IMR-90 (cell line): ENCODE measurements around the gene SLC22A25. TPM values are rescaled to one million over a fixed set of nuclear protein-coding genes. Genes with fewer than 3 reads are reported as not detected.

Experiments used
- ATAC-seq: fragments of 200-7000 bp; cut with Tn5 transposase; 2 replicates; pipeline ENCODE4 v1.9.1; 2020; ENCODE audit warnings: low read depth, mild to moderate bottlenecking, moderate library complexity
- BruUV-seq: library from RNA; stranded (reverse); fragments of 400-500 nt; replicated peaks from 2 replicates; lab custom pipeline; 2021; lab: Mats Ljungman, UMichigan
- CTCF ChIA-PET: fragments of 300-600 bp; formaldehyde crosslinking; extraction: SDS; loops from one replicate; lab custom pipeline; 2021; ENCODE audit warnings: antibody characterized with exemption; lab: Yijun Ruan, JAX
- POLR2A ChIA-PET: fragments of 300-600 bp; sonication (Branson Sonifier 250); formaldehyde crosslinking; loops from one replicate; lab custom pipeline; 2022; ENCODE audit warnings: antibody characterized with exemption; ENCODE audit not compliant: unreplicated experiment; lab: Charles Lee
- DNase-seq: peaks from one replicate; pipeline ENCODE4 v3.0.0; 2013
- H2AFZ ChIP-seq: replicated peaks from 2 replicates; pipeline ENCODE3; 2013; ENCODE audit warnings: low read length, mild to moderate bottlenecking; ENCODE audit not compliant: poor library complexity
- H2AK5ac ChIP-seq: 2 replicates; pipeline ENCODE4 v1.6.1; 2013; ENCODE audit warnings: low read depth, low read length, inconsistent platforms
- H2AK9ac ChIP-seq: replicated peaks from 2 replicates; pipeline ENCODE3; 2013; ENCODE audit warnings: mild to moderate bottlenecking, low read depth, low read length, moderate library complexity; ENCODE audit not compliant: poor library complexity
- H2BK120ac ChIP-seq: 2 replicates; pipeline ENCODE4 v1.6.1; 2013; ENCODE audit warnings: low read depth, low read length, inconsistent platforms
- H2BK15ac ChIP-seq: 3 replicates; pipeline ENCODE4 v1.6.1; 2013; ENCODE audit warnings: low read depth, low read length, inconsistent platforms
- H2BK20ac ChIP-seq: 2 replicates; pipeline ENCODE4 v1.6.1; 2013; ENCODE audit warnings: low read depth, mild to moderate bottlenecking, inconsistent platforms, low read length, moderate library complexity
- H2BK5ac ChIP-seq: 2 replicates; pipeline ENCODE4 v1.6.1; 2013; ENCODE audit warnings: mild to moderate bottlenecking, low read depth, low read length, inconsistent platforms; ENCODE audit not compliant: poor library complexity, severe bottlenecking
- H3K14ac ChIP-seq: replicated peaks from 2 replicates; pipeline ENCODE4 v1.6.1; 2013; ENCODE audit warnings: low read depth, low read length, inconsistent platforms
- H3K18ac ChIP-seq: 2 replicates; pipeline ENCODE4 v1.6.1; 2013; ENCODE audit warnings: low read depth, low read length, control low read depth
- H3K23ac ChIP-seq: 2 replicates; pipeline ENCODE4 v1.6.1; 2013; ENCODE audit warnings: low read depth, low read length, inconsistent platforms
- H3K27ac ChIP-seq: 2 replicates; pipeline ENCODE4 v1.5.1; 2013; ENCODE audit warnings: mild to moderate bottlenecking, control low read depth, low read length; ENCODE audit not compliant: insufficient read depth
- H3K27me3 ChIP-seq: 2 replicates; pipeline ENCODE4 v1.6.1; 2013; ENCODE audit warnings: low read length; ENCODE audit not compliant: control insufficient read depth, insufficient read depth
- H3K36me3 ChIP-seq: 2 replicates; pipeline ENCODE4 v1.6.1; 2013; ENCODE audit warnings: low read length, mixed read lengths; ENCODE audit not compliant: control insufficient read depth, insufficient read depth
- H3K4ac ChIP-seq: 2 replicates; pipeline ENCODE4 v1.6.1; 2013; ENCODE audit warnings: low read depth, low read length, inconsistent platforms
- H3K4me1 ChIP-seq: 2 replicates; pipeline ENCODE4 v1.6.1; 2013; ENCODE audit warnings: low read length, mixed read lengths; ENCODE audit not compliant: control insufficient read depth, insufficient read depth
- H3K4me2 ChIP-seq: 2 replicates; pipeline ENCODE4 v1.6.1; 2013; ENCODE audit warnings: low read depth, mild to moderate bottlenecking, control low read depth, low read length, moderate library complexity
- H3K4me3 ChIP-seq: 2 replicates; pipeline ENCODE4 v1.5.1; 2013; ENCODE audit warnings: low read depth, mild to moderate bottlenecking, control low read depth, low read length, moderate library complexity; ENCODE audit not compliant: insufficient read depth
- H3K56ac ChIP-seq: 2 replicates; pipeline ENCODE4 v1.6.1; 2013; ENCODE audit warnings: low read length, inconsistent platforms; ENCODE audit not compliant: insufficient read depth; ENCODE audit errors: extremely low read depth
- H3K79me1 ChIP-seq, 2 experiments: 2 replicates each; pipeline ENCODE4 v1.6.1; 2013; ENCODE audit warnings: low read length in 2 of 2, inconsistent platforms in 1 of 2, low read depth in 1 of 2
- H3K9ac ChIP-seq: 2 replicates; pipeline ENCODE4 v1.6.1; 2013; ENCODE audit warnings: low read depth, low read length, control low read depth
- H3K9me1 ChIP-seq: 2 replicates; pipeline ENCODE4 v1.6.1; 2013; ENCODE audit warnings: low read length, inconsistent platforms; ENCODE audit not compliant: insufficient read depth
- H3K9me3 ChIP-seq: 2 replicates; pipeline ENCODE4 v1.6.1; 2013; ENCODE audit warnings: low read length; ENCODE audit not compliant: control insufficient read depth, insufficient read depth
- H4K20me1 ChIP-seq: 2 replicates; pipeline ENCODE4 v1.6.1; 2013; ENCODE audit warnings: low read length, inconsistent platforms; ENCODE audit not compliant: insufficient read depth
- H4K5ac ChIP-seq: 2 replicates; pipeline ENCODE4 v1.6.1; 2013; ENCODE audit warnings: mild to moderate bottlenecking, low read depth, low read length, control low read depth
- H4K8ac ChIP-seq, 2 experiments: 2 replicates each; pipeline ENCODE4 v1.6.1; 2013; ENCODE audit warnings: low read depth in 2 of 2, low read length in 2 of 2, control low read depth in 1 of 2, inconsistent platforms in 1 of 2
- H4K91ac ChIP-seq: 2 replicates; pipeline ENCODE4 v1.6.1; 2013; ENCODE audit warnings: low read depth, low read length, inconsistent platforms; ENCODE audit not compliant: insufficient read depth
- ELK1 ChIP-seq: fragments of 150-350 bp; IDR thresholded peaks from 2 replicates; pipeline ENCODE4 v1.6.1; 2016; ENCODE audit warnings: low read depth, mild to moderate bottlenecking, low read length, moderate library complexity, borderline replicate concordance
- FOS ChIP-seq: fragments of 150-350 bp; IDR thresholded peaks from 2 replicates; pipeline ENCODE4 v1.6.1; 2016; ENCODE audit warnings: low read depth, low read length
- RAD21 ChIP-seq: IDR thresholded peaks from 2 replicates; pipeline ENCODE4 v1.6.1; 2012; ENCODE audit warnings: low read length, improper control_type of control experiment
- USF2 ChIP-seq: fragments of 150-350 bp; IDR thresholded peaks from 2 replicates; pipeline ENCODE4 v1.6.1; 2017; ENCODE audit warnings: mild to moderate bottlenecking, antibody characterized with exemption, low read length, low read depth
- WGBS, 2 experiments: methylation state at CpG; one replicate each; pipeline versions ENCODE4 v1.1.5 to v1.1.7; 2013; ENCODE audit warnings: missing lambda C conversion rate in 2 of 2; ENCODE audit not compliant: insufficient read length in 1 of 2; ENCODE audit errors: extremely low coverage in 2 of 2; 5-methylcytosine and 5-hydroxymethylcytosine counted together
- dilution Hi-C: fragments of 300-500 bp; cut with HindIII; formaldehyde crosslinking; loops from one replicate; pipeline ENCODE4 v1.14.3; 2018; ENCODE audit warnings: low sequenced_read_pairs; ENCODE audit not compliant: unreplicated experiment
- in situ Hi-C: fragments of 300-500 bp; cut with MboI; formaldehyde crosslinking; loops from 3 replicates; pipeline ENCODE4 v1.14.3; 2019; ENCODE audit warnings: low sequenced_read_pairs, inconsistent platforms, mixed read lengths
- intact Hi-C: fragments of 100-400 bp; cut with micrococcal nuclease; formaldehyde crosslinking; loops from 2 replicates; pipeline ENCODE4 v1.10.0; 2022
- polyA plus RNA-seq, 3 experiments: library from polyadenylated mRNA; depleted of rRNA; stranded (reverse); fragments of >200 nt; gene quantifications; 2 replicates each; pipeline ENCODE4 v1.2.3, GENCODE V29; 2012; ENCODE audit warnings: low replicate concordance in 1 of 3
- total RNA-seq: library from RNA; depleted of rRNA; stranded (reverse); fragments of >200 nt; gene quantifications from 2 replicates; pipeline ENCODE4 v1.2.3, GENCODE V29; 2012

Gene SLC22A25
- total and polyA plus RNA-seq, 2 of the 4 experiments (the other 2 are of a cell fraction): not detected

GRCh38 chr11:63240098-63240497 lies 3.3 kb downstream of the SLC22A25 start:
- Histone ChIP-seq H3K9me3 (no peaks in the 10 kb centered on the region), H3K14ac (no peak overlapping the region), H4K91ac (no peak overlapping the region), H3K4ac (no peak overlapping the region), H3K4me2 (no peak overlapping the region), H2BK15ac (no peak overlapping the region), H3K4me3 (no peak overlapping the region), H2BK5ac (no peak overlapping the region), H3K23ac (no peak overlapping the region), H2BK120ac (no peak overlapping the region), H2AFZ (no peak overlapping the region), H3K9ac (no peak overlapping the region), H3K27me3 (no peaks in the 10 kb centered on the region), H3K4me1 (no peaks in the 10 kb centered on the region), H3K18ac (no peak overlapping the region), H2BK20ac (no peak overlapping the region), H4K8ac (no peak overlapping the region), H4K5ac (no peak overlapping the region), H2AK5ac (no peak overlapping the region), H2AK9ac (no peak overlapping the region), H3K56ac (no peak overlapping the region), H3K9me1 (no peaks in the 10 kb centered on the region), H3K36me3 (no peaks in the 10 kb centered on the region), H3K27ac (no peak overlapping the region), H4K20me1 (no peaks in the 10 kb centered on the region), H3K79me1 (no peaks in the 10 kb centered on the region)
- DNase-seq (no peak), ATAC-seq (no peak)
- no peak for TF ChIP-seq FOS
- TF ChIP-seq RAD21: no peak
- no peak for TF ChIP-seq USF2
- no peak for TF ChIP-seq ELK1
- intact Hi-C loops: no loop called here
- WGBS, 2 experiments: no CpG with 5 or more reads among the region's 1 CpG
- in situ Hi-C loops: no loop called here
- dilution Hi-C loops: no loop called here
- no TSS peak for BruUV-seq
- CTCF ChIA-PET: no interaction called here
- POLR2A ChIA-PET: no interaction called here
